HG03108 (cell line): Measurements from ENCODE around the gene GPS1.
"Not testable (repeated sequence)": the region's sequence is repeated elsewhere in the genome, so short reads cannot be mapped to it uniquely, and the experiment has no call there.

Experiments
- ATAC-seq: cut with Tn5 transposase; IDR thresholded peaks from one replicate; pipeline ENCODE4 v1.9.1; 2021; ENCODE audit warnings: moderate library complexity; ENCODE audit not compliant: unreplicated experiment

The GPS1 gene

GRCh38 chr17:82025401-82026107 is 26.1 kb upstream of the GPS1 start:
- no peak for ATAC-seq

- ATAC-seq: no peak
These were observed 23.5 kb upstream of the GPS1 start for GRCh38 chr17:82028246-82028645.

GRCh38 chr17:82028966-82029365 is 22.7 kb upstream of the GPS1 start:
- no peak for ATAC-seq

- no peak for ATAC-seq
These were observed 22.3 kb upstream of the GPS1 start for GRCh38 chr17:82029391-82029790.

DNA sequence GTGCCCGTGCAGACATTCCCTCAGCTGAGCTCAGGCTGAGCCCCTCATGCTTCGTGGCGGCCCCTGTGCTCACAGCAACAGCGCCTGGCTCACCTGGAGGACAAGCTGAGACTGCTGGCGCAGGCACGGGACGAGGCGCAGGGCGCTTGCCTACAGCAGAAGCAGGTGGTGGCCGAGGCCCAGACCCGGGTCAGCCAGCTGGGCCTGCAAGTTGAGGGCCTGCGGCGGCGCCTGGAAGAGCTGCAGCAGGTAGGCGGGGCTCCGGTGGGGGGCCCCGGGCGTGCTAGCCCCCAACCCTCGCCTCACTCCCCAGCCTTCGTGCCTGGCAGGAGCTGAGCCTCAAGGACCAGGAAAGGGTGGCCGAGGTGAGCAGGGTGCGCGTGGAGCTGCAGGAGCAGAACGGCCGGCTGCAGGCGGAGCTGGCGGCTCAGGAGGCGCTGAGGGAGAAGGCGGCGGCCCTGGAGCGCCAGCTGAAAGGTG is 21.7 kb upstream of the GPS1 start:
- no peak for ATAC-seq

DNA sequence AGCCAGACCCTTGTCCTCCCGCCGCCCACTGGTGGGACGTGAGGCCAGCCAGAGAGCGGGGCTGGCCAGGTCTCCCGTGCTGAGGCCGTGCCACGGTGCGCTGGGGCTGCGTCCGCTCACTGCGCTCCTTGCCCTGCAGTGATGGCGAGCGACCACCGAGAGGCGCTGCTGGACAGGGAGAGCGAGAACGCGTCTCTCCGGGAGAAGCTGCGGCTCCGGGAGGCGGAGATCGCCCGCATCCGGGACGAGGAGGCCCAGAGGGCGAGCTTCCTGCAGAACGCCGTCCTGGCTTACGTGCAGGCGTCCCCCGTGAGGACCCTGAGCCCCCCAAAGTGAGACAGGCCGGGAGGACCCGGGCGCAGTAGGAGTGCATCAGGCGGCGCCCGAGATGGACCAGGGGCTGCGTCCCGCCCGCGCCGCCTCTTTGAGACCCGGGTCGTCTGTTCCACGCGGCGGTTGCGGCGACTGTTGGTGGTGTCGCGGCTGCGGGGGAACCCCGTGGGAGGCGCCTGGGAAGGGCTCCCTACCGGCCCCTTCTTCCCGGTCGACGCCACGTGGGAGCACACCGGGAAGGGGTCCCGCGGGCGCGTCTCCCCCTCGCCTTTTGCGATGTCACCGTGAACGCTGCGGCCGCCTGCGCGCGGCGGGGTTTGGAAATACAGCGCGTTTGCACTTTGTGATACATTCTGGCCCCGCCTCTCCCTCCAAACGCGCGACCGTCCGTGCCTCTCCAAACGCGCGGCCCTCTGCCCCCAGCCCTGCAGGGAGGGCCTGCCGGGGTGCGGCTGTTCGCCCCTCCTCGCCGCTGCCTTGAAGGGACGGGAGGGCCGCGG is 21.0 kb upstream of the GPS1 start:
- ATAC-seq: no peak

- ATAC-seq: no peak
These were observed 20.3 kb upstream of the GPS1 start, which contains the start of gene RAC3 for GRCh38 chr17:82031303-82031884. Gene RAC3, plus strand, starts transcription at chr17:82031678. Its CDS starts 84 bp downstream, at chr17:82031762.

DNA sequence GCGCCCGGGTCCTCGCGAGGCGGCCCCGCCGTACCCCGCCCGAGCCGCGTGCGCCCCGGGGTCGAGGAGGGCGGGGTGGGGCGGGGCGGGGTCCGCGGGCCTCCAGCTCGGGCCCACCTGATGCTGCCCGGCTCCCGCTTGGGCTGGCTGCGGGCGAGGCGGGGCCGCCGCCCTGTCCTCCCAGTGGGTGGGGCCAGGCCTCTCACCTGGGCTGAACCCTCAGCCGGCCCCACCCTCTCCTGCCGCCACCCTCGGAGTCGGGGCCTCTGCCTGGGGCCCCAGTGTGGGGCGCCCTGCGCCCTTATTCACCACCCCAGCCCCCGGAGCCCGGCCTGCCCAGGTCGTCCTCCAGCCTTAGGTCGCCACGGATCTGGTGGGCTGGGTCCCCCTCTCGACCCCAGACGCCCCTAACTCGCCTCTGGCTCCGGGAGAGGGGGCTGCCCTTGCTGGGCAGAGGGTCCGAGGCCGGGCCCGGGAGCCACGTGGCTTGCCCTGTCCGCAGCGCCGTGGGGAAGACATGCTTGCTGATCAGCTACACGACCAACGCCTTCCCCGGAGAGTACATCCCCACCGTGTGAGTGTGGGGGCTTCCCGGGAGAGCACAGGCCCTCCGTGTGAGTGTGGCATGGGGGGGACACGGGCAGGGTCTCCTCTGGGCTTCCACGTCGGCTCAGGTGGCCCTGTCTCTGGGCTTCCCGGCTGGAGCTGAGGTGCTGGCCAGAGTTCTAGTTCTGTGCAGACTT is 19.6 kb upstream of the GPS1 start:
- ATAC-seq: no peak

DNA sequence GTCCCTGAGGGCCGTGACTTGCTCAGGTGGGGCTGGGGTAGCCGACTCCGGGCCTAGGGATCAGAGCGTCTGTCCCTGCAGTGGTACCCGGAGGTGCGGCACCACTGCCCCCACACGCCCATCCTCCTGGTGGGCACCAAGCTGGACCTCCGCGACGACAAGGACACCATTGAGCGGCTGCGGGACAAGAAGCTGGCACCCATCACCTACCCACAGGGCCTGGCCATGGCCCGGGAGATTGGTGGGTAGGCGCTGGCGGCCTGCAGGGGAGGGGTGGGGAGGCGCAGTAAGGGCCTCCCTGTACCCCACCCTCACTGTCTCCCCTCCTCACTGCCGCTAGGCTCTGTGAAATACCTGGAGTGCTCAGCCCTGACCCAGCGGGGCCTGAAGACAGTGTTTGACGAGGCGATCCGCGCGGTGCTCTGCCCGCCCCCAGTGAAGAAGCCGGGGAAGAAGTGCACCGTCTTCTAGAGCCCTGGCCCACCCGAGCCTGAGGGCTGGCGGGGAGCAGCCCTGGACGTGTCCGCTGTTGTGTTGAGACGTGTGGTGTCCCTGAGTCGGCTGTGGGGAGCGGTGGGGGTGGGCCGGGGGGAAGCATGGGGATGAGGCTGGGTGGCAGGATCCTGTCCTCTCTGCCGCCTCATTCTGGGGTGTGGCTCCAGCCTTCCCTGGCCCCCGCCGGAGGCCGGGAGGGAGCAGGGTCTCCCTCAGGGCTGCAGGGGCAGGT is 18.2 kb upstream of the GPS1 start:
- no peak for ATAC-seq

GRCh38 chr17:82034371-82035011 is 17.2 kb upstream of the GPS1 start:
- ATAC-seq: no peak

DNA sequence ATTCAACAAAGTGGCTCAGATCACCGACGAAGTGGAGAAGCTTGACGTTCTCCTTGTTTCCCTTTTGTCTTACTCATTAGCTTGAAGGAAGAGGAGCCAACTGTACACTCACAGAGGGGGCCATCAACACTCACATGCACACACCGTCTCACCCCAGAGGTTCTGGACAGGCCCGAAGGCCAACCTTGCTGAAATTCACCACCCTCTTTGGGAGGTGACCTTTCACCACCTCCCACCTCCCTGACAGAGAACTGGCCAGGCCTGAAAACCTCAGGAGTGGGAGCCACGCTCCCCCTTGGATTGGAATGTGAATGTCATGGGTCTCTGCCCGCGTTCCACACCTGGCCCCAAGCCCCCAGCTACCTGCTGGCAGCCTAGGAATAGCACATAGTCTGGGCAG is 16.2 kb upstream of the GPS1 start:
- no peak for ATAC-seq

- ATAC-seq: no peak
These were observed 15.6 kb upstream of the GPS1 start for GRCh38 chr17:82035956-82036633.

GRCh38 chr17:82036634-82037091 is 15.0 kb upstream of the GPS1 start:
- ATAC-seq: no peak

GRCh38 chr17:82037092-82037888 is 14.4 kb upstream of the GPS1 start, which contains the start of gene DCXR:
Gene DCXR, minus strand, starts transcription at chr17:82037697. Its CDS starts 15 bp downstream, at chr17:82037682.
- peak; percentile 89 for ATAC-seq

- ATAC-seq: no peak
These were observed 13.9 kb upstream of the GPS1 start for GRCh38 chr17:82037889-82038195.

DNA sequence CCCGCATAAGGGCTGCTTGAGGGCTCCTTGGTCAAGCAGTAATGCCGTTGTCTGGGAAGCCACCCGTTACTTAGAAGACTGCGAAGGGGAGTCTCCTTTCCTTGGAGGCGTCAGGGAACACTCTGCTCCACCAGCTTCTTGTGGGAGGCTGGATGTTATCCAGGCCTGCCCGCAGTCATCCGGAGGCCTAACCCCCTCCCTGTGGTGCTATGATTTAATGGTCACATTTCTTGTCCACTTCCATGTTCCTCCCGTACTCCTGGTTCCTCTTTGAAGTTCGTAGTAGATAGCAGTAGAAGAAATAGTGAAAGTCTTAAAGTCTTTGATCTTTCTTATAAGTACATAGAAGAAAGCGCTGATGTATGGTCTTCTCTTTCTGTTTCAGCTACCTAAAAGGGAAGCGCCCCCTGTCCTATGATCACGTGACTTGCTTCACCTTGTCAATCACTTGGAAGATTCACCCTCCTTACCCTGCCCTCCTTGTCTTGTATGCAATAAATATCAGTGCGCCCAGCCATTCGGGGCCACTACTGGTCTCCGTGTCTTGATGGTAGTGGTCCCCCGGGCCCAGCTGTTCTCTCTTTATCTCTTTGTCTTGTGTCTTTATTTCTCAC is 12.8 kb upstream of the GPS1 start:
- not testable (repeated sequence) for ATAC-seq

DNA sequence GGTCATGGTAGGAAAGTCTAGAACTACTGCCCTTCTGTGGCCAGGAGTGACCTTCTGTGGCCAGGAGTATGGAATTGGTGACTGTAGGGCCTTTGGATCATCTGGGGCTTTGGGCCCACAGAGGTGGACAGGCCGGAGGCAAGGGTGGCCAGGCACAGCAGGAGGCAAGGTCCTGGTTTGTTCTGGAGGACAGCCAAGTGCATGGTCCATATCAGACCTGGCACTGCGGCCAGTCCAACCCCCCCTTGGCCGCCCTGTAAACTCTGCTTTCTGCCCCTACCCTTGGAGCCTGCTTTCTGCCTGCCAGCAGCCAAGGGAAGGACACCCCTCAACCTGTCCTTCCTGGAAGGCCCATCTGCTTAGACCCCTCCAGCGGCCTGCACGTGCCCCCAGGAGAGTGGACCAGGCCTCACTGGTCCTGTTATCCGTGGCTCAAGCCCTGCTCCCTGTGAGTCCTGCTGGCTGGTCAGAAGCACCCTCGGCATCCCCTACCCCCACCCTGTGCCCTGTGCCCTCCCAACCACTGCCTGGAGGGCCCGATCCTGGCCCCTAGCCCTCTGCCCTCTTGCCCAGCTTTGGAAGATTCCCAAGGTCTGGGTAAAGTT is 11.9 kb upstream of the GPS1 start:
- ATAC-seq: no peak
